Mesenchymal stem cell (in vitro differentiated cells and primary cell): ENCODE data around the gene CDC42BPB.

Experiments used
- DNase-seq: peaks from one replicate; pipeline ENCODE4 v3.0.0-alpha.2; 2013
- H2AFZ ChIP-seq: one replicate; pipeline ENCODE4 v1.6.1; 2013; ENCODE audit warnings: low read depth, mild to moderate bottlenecking, control low read depth, inconsistent platforms, low read length, moderate library complexity
- H2AK5ac ChIP-seq: 2 replicates; pipeline ENCODE4 v1.6.1; 2013; ENCODE audit warnings: low read length, moderate library complexity, mild to moderate bottlenecking, inconsistent platforms; ENCODE audit not compliant: severe bottlenecking
- H2BK120ac ChIP-seq: one replicate; pipeline ENCODE4 v1.6.1; 2013; ENCODE audit warnings: low read depth, mild to moderate bottlenecking, inconsistent platforms, low read length, moderate library complexity
- H2BK12ac ChIP-seq, 2 experiments: one replicate each; pipeline ENCODE4 v1.6.1; 2013; ENCODE audit warnings: inconsistent platforms in 2 of 2, low read length in 2 of 2, mild to moderate bottlenecking in 2 of 2, moderate library complexity in 2 of 2, control low read depth in 1 of 2
- H2BK15ac ChIP-seq: one replicate; pipeline ENCODE4 v1.6.1; 2013; ENCODE audit warnings: mild to moderate bottlenecking, low read depth, inconsistent platforms; ENCODE audit not compliant: poor library complexity, severe bottlenecking
- H2BK5ac ChIP-seq: 2 replicates; pipeline ENCODE4 v1.6.1; 2013; ENCODE audit warnings: low read depth, mild to moderate bottlenecking, low read length, control low read depth, inconsistent platforms; ENCODE audit not compliant: poor library complexity, severe bottlenecking
- H3K14ac ChIP-seq, 2 experiments: one replicate each; pipeline ENCODE4 v1.6.1; 2013; ENCODE audit warnings: inconsistent platforms in 2 of 2, low read length in 2 of 2, control low read depth in 1 of 2, mild to moderate bottlenecking in 1 of 2, moderate library complexity in 1 of 2
- H3K18ac ChIP-seq, 2 experiments: one replicate each; pipeline ENCODE4 v1.6.1; 2013; ENCODE audit warnings: inconsistent platforms in 2 of 2, low read length in 2 of 2, control low read depth in 1 of 2, low read depth in 1 of 2, mild to moderate bottlenecking in 1 of 2
- H3K23ac ChIP-seq, 2 experiments: one replicate each; pipeline ENCODE4 v1.6.1; 2013; ENCODE audit warnings: inconsistent platforms in 2 of 2, low read length in 2 of 2, mild to moderate bottlenecking in 2 of 2, moderate library complexity in 2 of 2, control low read depth in 1 of 2
- H3K27ac ChIP-seq: 2 replicates; pipeline ENCODE4 v1.5.1; 2013; ENCODE audit warnings: mild to moderate bottlenecking, moderate library complexity, low read length, control low read depth, inconsistent platforms; ENCODE audit not compliant: poor library complexity, severe bottlenecking
- H3K27me3 ChIP-seq, 2 experiments: 2 replicates each; pipeline versions ENCODE4 v1.6.1 to v1.7.0; 2013; ENCODE audit warnings: low read length in 2 of 2, mild to moderate bottlenecking in 2 of 2, moderate library complexity in 2 of 2, control low read depth in 1 of 2, inconsistent platforms in 1 of 2; ENCODE audit not compliant: control insufficient read depth in 1 of 2, insufficient read depth in 1 of 2
- H3K36me3 ChIP-seq, 2 experiments: 2 replicates each; pipeline versions ENCODE4 v1.6.1 to v1.7.0; 2013; ENCODE audit warnings: low read length in 2 of 2, control low read depth in 1 of 2, inconsistent platforms in 1 of 2, low read depth in 1 of 2, mild to moderate bottlenecking in 1 of 2; ENCODE audit not compliant: insufficient read depth in 2 of 2, control insufficient read depth in 1 of 2
- H3K4ac ChIP-seq, 2 experiments: one replicate each; pipeline ENCODE4 v1.6.1; 2013; ENCODE audit warnings: inconsistent platforms in 2 of 2, low read length in 2 of 2, mild to moderate bottlenecking in 2 of 2, moderate library complexity in 2 of 2, control low read depth in 1 of 2, low read depth in 1 of 2
- H3K4me1 ChIP-seq: 2 replicates; pipeline ENCODE4 v1.6.1; 2013; ENCODE audit warnings: low read depth, low read length, control low read depth; ENCODE audit not compliant: control insufficient read depth, insufficient read depth
- H3K4me2 ChIP-seq: 2 replicates; pipeline ENCODE4 v1.6.1; 2013; ENCODE audit warnings: low read length, mild to moderate bottlenecking, inconsistent platforms; ENCODE audit not compliant: poor library complexity, severe bottlenecking
- H3K4me3 ChIP-seq, 2 experiments: 2 replicates each; pipeline versions ENCODE4 v1.5.1 to v1.7.0; 2013; ENCODE audit warnings: low read length in 2 of 2, mild to moderate bottlenecking in 2 of 2, control low read depth in 1 of 2, low read depth in 1 of 2; ENCODE audit not compliant: insufficient read depth in 1 of 2
- H3K79me1 ChIP-seq: replicated peaks from 2 replicates; pipeline ENCODE4 v1.6.1; 2013; ENCODE audit warnings: mild to moderate bottlenecking, control low read depth, low read length, inconsistent platforms; ENCODE audit not compliant: poor library complexity, severe bottlenecking
- H3K9ac ChIP-seq: 2 replicates; pipeline ENCODE4 v1.7.0; 2013; ENCODE audit warnings: mild to moderate bottlenecking, low read length, moderate library complexity
- H3K9me3 ChIP-seq: 2 replicates; pipeline ENCODE4 v1.7.0; 2013; ENCODE audit warnings: mild to moderate bottlenecking, low read length; ENCODE audit not compliant: control insufficient read depth
- H4K8ac ChIP-seq: one replicate; pipeline ENCODE4 v1.6.1; 2013; ENCODE audit warnings: inconsistent platforms, mild to moderate bottlenecking, low read length, moderate library complexity
- H4K91ac ChIP-seq: one replicate; pipeline ENCODE4 v1.6.1; 2013; ENCODE audit warnings: mild to moderate bottlenecking, low read length, inconsistent platforms
- WGBS: methylation state at CpG from one replicate; pipeline ENCODE4 v1.1.7; 2013; ENCODE audit warnings: mixed read lengths; 5-methylcytosine and 5-hydroxymethylcytosine counted together

CDC42BPB gene

DNA sequence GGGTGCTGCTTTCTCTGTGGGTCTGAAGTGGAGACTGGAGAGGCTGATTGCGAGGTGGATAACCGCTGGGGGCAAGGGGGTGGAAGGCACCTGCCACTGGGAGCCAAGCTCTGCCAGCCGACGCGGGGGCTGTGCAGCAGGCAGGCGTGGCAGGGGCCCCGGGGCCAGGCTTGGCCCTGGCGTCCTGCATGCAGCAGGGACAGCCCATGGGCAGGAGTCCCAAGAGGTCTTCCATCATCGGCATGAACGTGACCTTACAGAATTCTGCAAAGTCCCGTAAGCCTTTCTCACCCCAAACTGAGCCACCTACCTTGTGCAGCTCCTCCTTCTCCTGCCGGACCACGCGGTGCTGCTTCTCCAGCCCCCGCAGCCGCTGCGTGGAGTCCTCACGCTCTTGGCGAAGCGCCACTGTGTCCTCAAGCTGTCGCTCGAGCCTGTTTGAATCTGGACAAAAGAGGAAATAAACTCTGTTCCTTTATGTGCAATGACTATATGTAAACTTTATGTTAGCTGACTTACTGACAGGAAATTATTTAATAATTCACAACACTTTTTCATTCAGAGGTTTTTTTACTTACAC, 83.6 kb downstream of the CDC42BPB start:
- Histone ChIP-seq H4K91ac (peak overlapping the region; percentile 31), H2BK120ac (no peak overlapping the region), H3K27me3 (no peaks in the 10 kb centered on the region), H3K9ac (no peak overlapping the region), H3K9me3 (no peaks in the 10 kb centered on the region), H3K23ac (no peak overlapping the region), H2BK12ac (no peak overlapping the region), H3K36me3 (peaks cover 80 to 96% of the 10 kb centered on the region in 2 experiments), H3K27ac (no peak overlapping the region), H3K4me2 (no peak overlapping the region), H2AFZ (no peak overlapping the region), H2BK15ac (no peak overlapping the region), H4K8ac (no peak overlapping the region), H3K79me1 (peaks cover 46% of the 10 kb centered on the region), H3K18ac (no peak overlapping the region), H2AK5ac (no peak overlapping the region), H3K4ac (no peak overlapping the region), H3K14ac (no peak overlapping the region), H2BK5ac (no peak overlapping the region), H3K4me1 (no peaks in the 10 kb centered on the region), H3K4me3 (no peak overlapping the region)
- DNase-seq: no peak
- 95% methylated on average over 19 of the region's 22 CpGs for WGBS

DNA sequence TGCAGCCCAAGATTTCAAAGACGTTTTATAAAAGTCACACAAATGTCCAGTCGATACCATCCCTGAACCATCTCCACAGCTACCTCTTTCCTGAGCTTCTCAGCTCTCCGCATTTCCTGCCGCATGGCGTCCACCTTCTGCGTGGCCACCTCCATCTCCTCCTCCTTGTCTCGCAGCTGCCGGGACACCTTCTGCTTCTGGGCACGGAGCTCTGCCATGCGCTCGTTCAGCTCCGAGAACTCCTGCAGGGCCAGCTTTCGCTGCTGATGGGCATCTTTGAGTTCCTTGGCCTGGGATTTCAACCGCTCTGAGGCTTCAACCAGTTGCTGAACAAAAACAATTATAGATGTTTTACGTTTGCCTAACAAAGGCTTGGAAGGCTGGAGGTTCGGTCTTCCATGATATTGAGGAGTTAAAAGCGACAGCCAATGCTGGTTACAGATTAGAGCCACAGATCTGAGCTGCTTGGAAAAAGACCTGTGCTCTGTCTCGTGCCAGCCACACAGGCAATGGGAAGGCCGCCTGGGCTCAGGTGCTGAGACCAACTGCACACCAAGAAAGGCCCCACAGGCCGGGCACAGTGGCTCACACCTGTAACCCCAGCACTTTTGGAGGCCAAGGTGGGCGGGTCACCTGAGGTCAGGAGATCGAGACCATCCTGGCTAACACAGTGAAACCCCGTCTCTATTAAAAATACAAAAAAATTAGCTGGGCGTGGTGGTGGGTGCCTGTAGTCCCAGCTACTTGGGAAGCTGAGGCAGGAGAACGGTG, 85.3 kb downstream of the CDC42BPB start:
- H3K27me3 ChIP-seq: no peaks in the 10 kb centered on the region
- no peak overlapping the region for H3K4me3 ChIP-seq
- H3K4me2 ChIP-seq: no peak overlapping the region
- H3K4ac ChIP-seq: no peak overlapping the region
- H2BK12ac ChIP-seq: no peak overlapping the region
- no peak for DNase-seq
- H3K18ac ChIP-seq: no peak overlapping the region
- no peak overlapping the region for H3K14ac ChIP-seq
- H2BK120ac ChIP-seq: no peak overlapping the region
- WGBS: 95% methylated on average over 24 of the region's 25 CpGs
- no peak overlapping the region for H2BK5ac ChIP-seq
- no peak overlapping the region for H4K91ac ChIP-seq
- H3K27ac ChIP-seq: no peak overlapping the region
- peaks cover 75 to 96% of the 10 kb centered on the region in 2 experiments for H3K36me3 ChIP-seq
- H2AK5ac ChIP-seq: no peak overlapping the region
- no peak overlapping the region for H4K8ac ChIP-seq
- H3K4me1 ChIP-seq: no peaks in the 10 kb centered on the region
- H2BK15ac ChIP-seq: no peak overlapping the region
- no peak overlapping the region for H2AFZ ChIP-seq
- no peak overlapping the region for H3K9ac ChIP-seq
- peaks cover 42% of the 10 kb centered on the region for H3K79me1 ChIP-seq
- H3K9me3 ChIP-seq: no peaks in the 10 kb centered on the region
- no peak overlapping the region for H3K23ac ChIP-seq

DNA sequence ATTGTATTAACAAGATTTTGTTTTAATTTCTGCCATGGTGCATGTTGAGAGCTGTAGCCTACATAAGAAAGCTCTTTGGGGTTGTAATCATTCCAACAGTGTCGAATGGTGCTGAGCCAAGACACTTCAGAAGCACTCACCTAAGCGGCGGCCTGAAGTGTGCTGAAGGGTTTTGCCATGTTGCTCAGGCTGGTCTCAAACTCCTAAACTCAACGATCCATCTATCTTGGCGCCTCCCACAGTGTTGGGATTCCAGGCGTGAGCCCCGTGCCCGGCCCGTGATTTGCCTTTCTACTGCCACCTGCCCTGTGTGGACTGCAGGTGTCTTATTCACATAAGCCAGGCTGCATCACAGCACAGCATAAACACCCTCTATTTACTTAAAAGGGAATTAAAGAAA, 86.0 kb downstream of the CDC42BPB start:
- Histone ChIP-seq H3K27ac (no peak overlapping the region), H4K91ac (no peak overlapping the region), H3K4me2 (no peak overlapping the region), H3K9me3 (no peaks in the 10 kb centered on the region), H3K23ac (no peak overlapping the region), H3K36me3 (peaks cover 75 to 97% of the 10 kb centered on the region in 2 experiments), H4K8ac (no peak overlapping the region), H3K18ac (no peak overlapping the region), H2AFZ (no peak overlapping the region), H3K4me3 (no peak overlapping the region), H2BK120ac (no peak overlapping the region), H2BK12ac (no peak overlapping the region), H3K4me1 (no peaks in the 10 kb centered on the region), H3K27me3 (no peaks in the 10 kb centered on the region), H3K79me1 (peaks cover 42% of the 10 kb centered on the region), H2BK5ac (no peak overlapping the region), H2AK5ac (no peak overlapping the region), H3K14ac (no peak overlapping the region), H2BK15ac (no peak overlapping the region), H3K9ac (no peak overlapping the region), H3K4ac (no peak overlapping the region)
- no peak for DNase-seq
- WGBS: 96% methylated on average over 9 of the region's 9 CpGs

DNA sequence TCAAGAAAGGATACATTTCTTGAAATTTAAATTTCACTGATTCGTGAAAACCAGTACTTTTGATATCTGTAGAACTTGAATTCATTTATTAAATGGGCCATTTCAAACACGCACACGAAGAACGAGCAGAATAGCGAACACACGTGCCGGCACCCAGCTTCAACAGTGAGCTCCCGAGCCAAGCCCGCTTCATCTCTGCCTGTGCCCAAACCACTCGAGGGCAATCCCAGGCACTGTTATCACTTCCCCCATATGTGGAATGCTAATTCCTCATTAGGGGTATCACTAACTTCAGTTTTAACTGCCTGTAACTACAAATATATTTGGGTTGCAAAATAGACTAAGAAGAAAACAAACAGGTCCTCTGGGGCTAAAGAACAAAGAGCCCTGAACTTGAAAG, 86.9 kb downstream of the CDC42BPB start:
- no peak overlapping the region for H3K18ac ChIP-seq
- no peak overlapping the region for H3K4me2 ChIP-seq
- H3K4me3 ChIP-seq: no peak overlapping the region
- H2AFZ ChIP-seq: no peak overlapping the region
- H3K27ac ChIP-seq: no peak overlapping the region
- no peak overlapping the region for H2BK120ac ChIP-seq
- H4K8ac ChIP-seq: no peak overlapping the region
- H2BK12ac ChIP-seq: no peak overlapping the region
- no peak overlapping the region for H2AK5ac ChIP-seq
- no peak overlapping the region for H3K4ac ChIP-seq
- WGBS: 95% methylated on average over 9 of the region's 10 CpGs
- H3K9ac ChIP-seq: no peak overlapping the region
- no peak overlapping the region for H2BK15ac ChIP-seq
- peaks cover 37% of the 10 kb centered on the region for H3K79me1 ChIP-seq
- H3K14ac ChIP-seq: no peak overlapping the region
- H3K9me3 ChIP-seq: no peaks in the 10 kb centered on the region
- no peak overlapping the region for H2BK5ac ChIP-seq
- no peak for DNase-seq
- H3K23ac ChIP-seq: no peak overlapping the region
- H3K27me3 ChIP-seq: no peaks in the 10 kb centered on the region
- H3K4me1 ChIP-seq: no peaks in the 10 kb centered on the region
- H4K91ac ChIP-seq: no peak overlapping the region
- peaks cover 75 to 97% of the 10 kb centered on the region in 2 experiments for H3K36me3 ChIP-seq
